ENCODE results near the gene TBC1D22A.
"Not testable (repeated sequence)": the region's sequence is repeated elsewhere in the genome, so short reads cannot be mapped to it uniquely, and the experiment has no call there.

Gene TBC1D22A

GRCh38 chr22:46773076-46773475, 10.6 kb downstream of the TBC1D22A start:
- no peak for DNase-seq (ENCODE audit: low read depth in 2 of 2)

- no peak for DNase-seq (ENCODE audit: low read depth in 2 of 2)
Observed at GRCh38 chr22:46774253-46774979, 12.0 kb downstream of the TBC1D22A start.

- no peak for DNase-seq (ENCODE audit: low read depth in 2 of 2)
Observed at GRCh38 chr22:46774980-46775849, 12.8 kb downstream of the TBC1D22A start.

GRCh38 chr22:46775850-46776826, 13.7 kb downstream of the TBC1D22A start:
- no peak for DNase-seq (ENCODE audit: low read depth in 2 of 2)

GRCh38 chr22:46776876-46777608, 14.6 kb downstream of the TBC1D22A start:
- no peak for DNase-seq (ENCODE audit: low read depth in 2 of 2)

GRCh38 chr22:46777609-46777970, 15.1 kb downstream of the TBC1D22A start:
- DNase-seq (ENCODE audit: low read depth in 2 of 2): peak in 1 of 2 donors; percentile 33

GRCh38 chr22:46779023-46779422, 16.6 kb downstream of the TBC1D22A start:
- no peak for DNase-seq (ENCODE audit: low read depth in 2 of 2)

GRCh38 chr22:46779651-46780050, 17.2 kb downstream of the TBC1D22A start:
- DNase-seq (ENCODE audit: low read depth in 2 of 2): no peak

- no peak for DNase-seq (ENCODE audit: low read depth in 2 of 2)
Observed at GRCh38 chr22:46780453-46780852, 18.0 kb downstream of the TBC1D22A start.

GRCh38 chr22:46781291-46781690, 18.8 kb downstream of the TBC1D22A start:
- DNase-seq (ENCODE audit: low read depth in 2 of 2): no peak

GRCh38 chr22:46782200-46782599, 19.8 kb downstream of the TBC1D22A start:
- DNase-seq (ENCODE audit: low read depth in 2 of 2): not testable (repeated sequence)

- no peak for DNase-seq (ENCODE audit: low read depth in 2 of 2)
Observed at GRCh38 chr22:46783721-46784120, 21.3 kb downstream of the TBC1D22A start.

GRCh38 chr22:46788441-46789172, 26.2 kb downstream of the TBC1D22A start:
- DNase-seq (ENCODE audit: low read depth in 2 of 2): no peak

GRCh38 chr22:46789992-46790391, 27.5 kb downstream of the TBC1D22A start:
- no peak for DNase-seq (ENCODE audit: low read depth in 2 of 2)

GRCh38 chr22:46791201-46791731, 28.8 kb downstream of the TBC1D22A start:
- peak; percentile 61 to 71 for DNase-seq (ENCODE audit: low read depth in 2 of 2)

- DNase-seq (ENCODE audit: low read depth in 2 of 2): no peak
Observed at GRCh38 chr22:46792061-46792796, 29.8 kb downstream of the TBC1D22A start.

- no peak for DNase-seq (ENCODE audit: low read depth in 2 of 2)
Observed at GRCh38 chr22:46792841-46793261, 30.4 kb downstream of the TBC1D22A start.

- no peak for DNase-seq (ENCODE audit: low read depth in 2 of 2)
Observed at GRCh38 chr22:46793497-46793896, 31.0 kb downstream of the TBC1D22A start.

- no peak for DNase-seq (ENCODE audit: low read depth in 2 of 2)
Observed at GRCh38 chr22:46794067-46794466, 31.6 kb downstream of the TBC1D22A start.

Data from stimulated activated CD4-positive, alpha-beta T cell treated with anti-CD3 and anti-CD28 coated beads, Interleukin-15, amount 100 ng/mL, for 48 hours (primary cell).